Breast epithelium (tissue), 3 donors: ENCODE measurements around the gene FHIP2A.

Experiments
- CTCF ChIP-seq, 3 donors: fragments of 450-650 bp; IDR thresholded peaks; one replicate each; pipeline ENCODE4 v1.5.1; 2016 to 2017; ENCODE audit warnings: antibody characterized with exemption in 3 of 3, mild to moderate bottlenecking in 3 of 3, moderate library complexity in 3 of 3
- POLR2A ChIP-seq: fragments of 450-650 bp; IDR thresholded peaks from one replicate; pipeline ENCODE4 v1.6.1; 2016; ENCODE audit warnings: antibody characterized with exemption, mild to moderate bottlenecking, moderate library complexity
- POLR2AphosphoS5 ChIP-seq, 3 donors: sonication (generic); formaldehyde crosslinking; IDR thresholded peaks; one replicate each; pipeline ENCODE4 v1.6.1; 2017; ENCODE audit warnings: antibody characterized with exemption in 3 of 3

GRCh38 chr10:114822444-114823076, 980 bp downstream of the FHIP2A start:
- no peak for TF ChIP-seq CTCF (IDR thresholded peaks at IDR 0.05)
- TF ChIP-seq POLR2A = no peak
- peak in 2 of 3 donors; percentile 21 to 22 for TF ChIP-seq POLR2AphosphoS5 (IDR thresholded peaks at IDR 0.05)
